A549 (cell line): ENCODE results near the gene GPR176. TPM values are rescaled to one million over a fixed set of nuclear protein-coding genes. Genes with fewer than 3 reads are reported as not detected.
A peak's percentile ranks its signal among the peaks of the same experiment; 100 is the strongest.

ENCODE experiments used
- ATAC-seq, 2 experiments: fragments of 200-7000 bp in 1 of 2; fragments of >200 bp in 1 of 2; cut with Nextera tagmentation in 1 of 2; cut with Tn5 transposase in 1 of 2; 3 replicates each; pipeline versions ENCODE4 v1.8.0 to v1.9.1; 2018 to 2020; ENCODE audit warnings: mild to moderate bottlenecking in 1 of 2, moderate library complexity in 1 of 2
- CTCF ChIA-PET: fragments of 300-600 bp; sonication (Branson Sonifier 250); formaldehyde crosslinking; extraction: SDS; loops from one replicate; lab custom pipeline; 2021; ENCODE audit warnings: antibody characterized with exemption, inconsistent platforms; lab: Yijun Ruan, JAX
- POLR2A ChIA-PET: fragments of 350-600 bp; formaldehyde crosslinking; extraction: SDS; loops from one replicate; lab custom pipeline; 2021; ENCODE audit warnings: antibody characterized with exemption, inconsistent platforms; lab: Yijun Ruan, JAX
- DNase-seq, 2 experiments: peaks; one replicate each; pipeline versions ENCODE4 v3.0.0 to v3.0.0-alpha.2; 2011 to 2016; ENCODE audit warnings: low read depth in 1 of 2, low spot score in 1 of 2
- FAIRE-seq: peaks from 2 replicates; lab custom pipeline; 2011; peaks lifted over from hg19 to GRCh38; lab: Jason Lieb, UNC
- H3K27ac ChIP-seq, 2 experiments: fragments of >200 bp; sonication (Bioruptor Twin); formaldehyde crosslinking; 3 replicates each; pipeline ENCODE4 v1.5.1; 2016 to 2017
- H3K4me1 ChIP-seq: fragments of >200 bp; sonication (Bioruptor Twin); formaldehyde crosslinking; 3 replicates; pipeline ENCODE4 v1.6.1; 2016
- H3K4me2 ChIP-seq: fragments of >200 bp; sonication (Bioruptor Twin); formaldehyde crosslinking; 3 replicates; pipeline ENCODE4 v1.6.1; 2016
- H3K4me3 ChIP-seq: fragments of >200 bp; sonication (Bioruptor Twin); formaldehyde crosslinking; 3 replicates; pipeline ENCODE4 v1.5.1; 2016
- H3K9me3 ChIP-seq: fragments of >200 bp; sonication (Bioruptor Twin); formaldehyde crosslinking; 3 replicates; pipeline ENCODE4 v1.6.1; 2016
- BHLHE40 ChIP-seq: IDR thresholded peaks from 2 replicates; pipeline ENCODE4 v1.6.1; 2012; ENCODE audit warnings: low read depth, low read length, inconsistent platforms
- CBX8 ChIP-seq: fragments of 200-600 bp; sonication (generic); IDR thresholded peaks from 2 replicates; pipeline ENCODE4 v1.6.1; 2016
- EHF ChIP-seq: fragments of 250-450 bp; sonication (Bioruptor Pico); IDR thresholded peaks from 2 replicates; pipeline ENCODE4 v1.5.0; 2020; ENCODE audit warnings: mild to moderate bottlenecking
- ESRRA ChIP-seq: fragments of 150-350 bp; IDR thresholded peaks from 2 replicates; pipeline ENCODE4 v1.6.1; 2014; ENCODE audit warnings: mild to moderate bottlenecking, low read length, borderline replicate concordance
- FOSL2 ChIP-seq, 2 experiments: fragments of 450-650 bp in 1 of 2; fragments of >200 bp in 1 of 2; sonication (Bioruptor Twin) in 1 of 2; formaldehyde crosslinking; IDR thresholded peaks; 2 replicates each; pipeline versions ENCODE4 v1.5.0 to v1.6.1; 2016 to 2020; ENCODE audit warnings: mild to moderate bottlenecking in 1 of 2, moderate library complexity in 1 of 2
- FOXS1 ChIP-seq: fragments of 250-450 bp; sonication (Bioruptor Pico); IDR thresholded peaks from 2 replicates; pipeline ENCODE4 v1.5.0; 2020; ENCODE audit warnings: mild to moderate bottlenecking, moderate library complexity
- HDAC2 ChIP-seq: fragments of 200-600 bp; sonication (generic); IDR thresholded peaks from 2 replicates; pipeline ENCODE4 v1.6.1; 2016
- HOXB13 ChIP-seq: fragments of 250-450 bp; sonication (Bioruptor Pico); IDR thresholded peaks from 2 replicates; pipeline ENCODE4 v1.5.0; 2020; ENCODE audit warnings: low read depth, mild to moderate bottlenecking, moderate library complexity
- HOXB5 ChIP-seq: fragments of 250-450 bp; sonication (Bioruptor Pico); IDR thresholded peaks from 2 replicates; pipeline ENCODE4 v1.5.0; 2020; ENCODE audit warnings: mild to moderate bottlenecking, moderate library complexity
- JUNB ChIP-seq: fragments of >200 bp; sonication (Bioruptor Twin); formaldehyde crosslinking; IDR thresholded peaks from 2 replicates; pipeline ENCODE4 v1.6.1; 2016
- KDM1A ChIP-seq: fragments of 200-600 bp; sonication (generic); IDR thresholded peaks from 2 replicates; pipeline ENCODE4 v1.6.1; 2016; ENCODE audit warnings: low read depth, mild to moderate bottlenecking
- MYC ChIP-seq: IDR thresholded peaks from 2 replicates; pipeline ENCODE4 v1.6.1; 2012; ENCODE audit warnings: mild to moderate bottlenecking, inconsistent platforms, low read length, improper control_type of control experiment, borderline replicate concordance
- NFE2L2 ChIP-seq: fragments of 150-350 bp; conservative IDR thresholded peaks from 2 replicates; pipeline ENCODE4 v1.6.1; 2014; ENCODE audit warnings: low read length
- NR3C1 ChIP-seq: fragments of >200 bp; sonication (Bioruptor Twin); formaldehyde crosslinking; IDR thresholded peaks from 3 replicates; pipeline ENCODE4 v1.6.1; 2017
- PHF8 ChIP-seq: fragments of 200-600 bp; sonication (generic); IDR thresholded peaks from 2 replicates; pipeline ENCODE4 v1.6.1; 2016; ENCODE audit warnings: low read depth, mild to moderate bottlenecking, antibody characterized with exemption, moderate library complexity, borderline replicate concordance
- RAD21 ChIP-seq, 2 experiments: fragments of >200 bp in 1 of 2; sonication (Bioruptor Twin) in 1 of 2; formaldehyde crosslinking in 1 of 2; IDR thresholded peaks in 1 of 2; conservative IDR thresholded peaks in 1 of 2; 2 replicates in 1 of 2; 3 replicates in 1 of 2; pipeline ENCODE4 v1.6.1; 2012 to 2018; ENCODE audit warnings: inconsistent platforms in 1 of 2
- RARB ChIP-seq: fragments of 250-450 bp; sonication (Bioruptor Pico); IDR thresholded peaks from 2 replicates; pipeline ENCODE4 v1.8.0; 2021; ENCODE audit warnings: mild to moderate bottlenecking, moderate library complexity
- RNF2 ChIP-seq: fragments of 200-600 bp; sonication (generic); IDR thresholded peaks from 2 replicates; pipeline ENCODE4 v1.6.1; 2016; ENCODE audit warnings: low read depth, mild to moderate bottlenecking, antibody characterized with exemption, moderate library complexity, borderline replicate concordance
- SMC3 ChIP-seq: fragments of >200 bp; sonication (Bioruptor Twin); formaldehyde crosslinking; IDR thresholded peaks from 3 replicates; pipeline ENCODE4 v1.6.1; 2018; ENCODE audit warnings: inconsistent platforms
- SREBF2 ChIP-seq: fragments of 450-650 bp; IDR thresholded peaks from 2 replicates; pipeline ENCODE4 v1.6.1; 2014; ENCODE audit warnings: mild to moderate bottlenecking, moderate library complexity
- TP53 ChIP-seq: fragments of 250-450 bp; sonication (Bioruptor Pico); IDR thresholded peaks from 2 replicates; pipeline ENCODE4 v1.5.0; 2021; ENCODE audit warnings: mild to moderate bottlenecking, moderate library complexity
- ZC3H11A ChIP-seq: fragments of 450-650 bp; IDR thresholded peaks from 2 replicates; pipeline ENCODE4 v1.6.1; 2014; ENCODE audit warnings: antibody characterized with exemption, mild to moderate bottlenecking
- ZNF302 ChIP-seq: fragments of 250-450 bp; sonication (Bioruptor Pico); IDR thresholded peaks from 2 replicates; pipeline ENCODE4 v1.9.0; 2021; ENCODE audit warnings: inconsistent platforms, mild to moderate bottlenecking, moderate library complexity
- WGBS: methylation state at CpG from one replicate; pipeline ENCODE4 v1.1.6; 2017; ENCODE audit errors: missing lambda C conversion rate; 5-methylcytosine and 5-hydroxymethylcytosine counted together
- polyA plus RNA-seq, 4 experiments: library from polyadenylated mRNA; depleted of rRNA in 3 of 4; stranded (reverse); fragments of >200 nt; fragmentation: RNase III in 1 of 4; extraction: RNeasy Plus Mini Kit Qiagen cat#74134 plus additional on column Dnase treatment in 1 of 4; gene quantifications; 2 replicates in 3 of 4; 3 replicates in 1 of 4; pipeline ENCODE4 v1.2.3, GENCODE V29; 2011 to 2017
- TF ChIP-seq, protein P1 (sequence below): IDR thresholded peaks from 2 replicates; pipeline ENCODE4 v1.6.1; 2012
- TF ChIP-seq, protein P2 (sequence below): fragments of >200 bp; sonication (Bioruptor Twin); formaldehyde crosslinking; IDR thresholded peaks from 2 replicates; pipeline ENCODE4 v1.6.1; 2016
- TF ChIP-seq, protein P3 (sequence below): fragments of >200 bp; sonication (Bioruptor Twin); formaldehyde crosslinking; IDR thresholded peaks from 3 replicates; pipeline ENCODE4 v1.5.1; 2016
- TF ChIP-seq, protein P4 (sequence below): IDR thresholded peaks from 2 replicates; pipeline ENCODE4 v1.6.1; 2012
- TF ChIP-seq, protein P5 (sequence below): fragments of 200-600 bp; sonication (generic); IDR thresholded peaks from 2 replicates; pipeline ENCODE4 v1.6.1; 2016; ENCODE audit warnings: antibody characterized with exemption, mild to moderate bottlenecking, moderate library complexity

GPR176 gene
- polyA plus RNA-seq, 2 of the 4 experiments (the other 2 are of a cell fraction), result 1.5 to 8.1 TPM

DNA sequence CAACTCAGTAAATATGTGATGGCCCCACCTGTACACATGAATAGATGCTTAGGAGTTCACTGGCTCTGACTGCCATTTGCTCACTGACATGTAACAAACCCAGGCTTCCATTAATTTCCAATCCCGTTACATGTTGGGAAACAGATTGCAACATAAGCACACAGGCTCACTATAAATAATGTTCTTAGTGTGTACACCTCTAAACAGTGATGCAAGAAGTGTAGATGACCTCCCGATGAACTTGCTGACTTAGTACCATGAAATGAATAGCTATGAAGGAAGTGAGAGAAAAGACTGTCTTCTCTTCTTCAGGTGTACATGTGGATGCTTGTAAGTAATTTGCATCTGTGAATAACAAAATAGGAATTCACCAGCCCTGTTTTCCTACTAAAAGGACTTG, 116.0 kb downstream of the GPR176 start:
- no peak for FAIRE-seq
- no peaks in the 10 kb centered on the region for H3K4me1 ChIP-seq
- ChIA-PET POLR2A (no interaction called here), CTCF (interaction anchor here (1.0 kb wide), 1 partner anchor 15 kb away, joined by 3 read pairs; no protein-coding TSS in a partner anchor)
- H3K4me2 ChIP-seq, result no peak overlapping the region
- no peak for ATAC-seq
- no peak overlapping the region for H3K27ac ChIP-seq
- no peak overlapping the region for H3K4me3 ChIP-seq
- TF ChIP-seq CBX8 (no peak), JUNB (no peak)
- TF ChIP-seq, all 56 proteins: peak for 0
- WGBS, result 47% methylated on average over 2 of the region's 2 CpGs
- no peaks in the 10 kb centered on the region for H3K9me3 ChIP-seq
- DNase-seq, result peak in 1 of 2 experiments; percentile 10

DNA sequence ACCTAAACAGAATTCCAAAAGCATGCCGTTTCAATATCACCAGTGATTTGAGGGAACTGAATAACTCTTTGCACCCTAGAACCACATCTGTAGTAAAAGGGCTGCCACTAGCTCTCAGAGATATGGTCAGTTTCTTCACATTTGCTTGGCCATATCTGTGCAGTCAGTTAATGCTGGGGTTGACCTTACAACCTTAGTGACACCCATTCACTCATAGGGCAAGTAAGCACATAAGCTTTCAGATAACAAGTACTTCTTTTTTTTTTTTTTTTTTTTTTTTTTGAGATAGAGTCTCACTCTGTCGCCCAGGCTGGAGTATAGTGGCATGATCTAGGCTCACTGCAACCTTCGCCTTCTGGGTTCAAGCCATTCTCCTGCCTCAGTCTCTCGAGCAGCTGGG, 117.0 kb downstream of the GPR176 start:
- H3K9me3 ChIP-seq, result no peaks in the 10 kb centered on the region
- no peak for TF ChIP-seq FOXS1 (CRISPR knock-in tag)
- no peak for TF ChIP-seq ZNF302 (CRISPR knock-in tag)
- no peak for TF ChIP-seq CBX8
- no peak for TF ChIP-seq RAD21 (conservative IDR thresholded peaks at IDR 0.05 in 1 of 2, IDR thresholded peaks at IDR 0.05 in 1 of 2)
- TF ChIP-seq KDM1A, result no peak
- TF ChIP-seq MYC, result no peak
- TF ChIP-seq RARB (CRISPR knock-in tag), result no peak
- TF ChIP-seq, protein P1, sequence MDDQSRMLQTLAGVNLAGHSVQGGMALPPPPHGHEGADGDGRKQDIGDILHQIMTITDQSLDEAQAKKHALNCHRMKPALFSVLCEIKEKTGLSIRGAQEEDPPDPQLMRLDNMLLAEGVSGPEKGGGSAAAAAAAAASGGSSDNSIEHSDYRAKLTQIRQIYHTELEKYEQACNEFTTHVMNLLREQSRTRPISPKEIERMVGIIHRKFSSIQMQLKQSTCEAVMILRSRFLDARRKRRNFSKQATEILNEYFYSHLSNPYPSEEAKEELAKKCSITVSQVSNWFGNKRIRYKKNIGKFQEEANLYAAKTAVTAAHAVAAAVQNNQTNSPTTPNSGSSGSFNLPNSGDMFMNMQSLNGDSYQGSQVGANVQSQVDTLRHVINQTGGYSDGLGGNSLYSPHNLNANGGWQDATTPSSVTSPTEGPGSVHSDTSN, result no peak
- TF ChIP-seq EHF, result no peak
- TF ChIP-seq, protein P2, sequence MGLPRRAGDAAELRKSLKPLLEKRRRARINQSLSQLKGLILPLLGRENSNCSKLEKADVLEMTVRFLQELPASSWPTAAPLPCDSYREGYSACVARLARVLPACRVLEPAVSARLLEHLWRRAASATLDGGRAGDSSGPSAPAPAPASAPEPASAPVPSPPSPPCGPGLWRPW, result no peak
- TF ChIP-seq ZC3H11A, result no peak
- no peak for TF ChIP-seq NR3C1
- TF ChIP-seq BHLHE40, result no peak
- no peak for TF ChIP-seq RNF2
- TF ChIP-seq HDAC2, result no peak
- no peak for TF ChIP-seq HOXB13 (CRISPR knock-in tag)
- no peak for TF ChIP-seq SREBF2
- TF ChIP-seq, all 56 proteins: peak for 0
- Histone ChIP-seq H3K27ac (no peak overlapping the region), H3K4me3 (no peak overlapping the region), H3K4me2 (no peak overlapping the region), H3K4me1 (no peaks in the 10 kb centered on the region)
- POLR2A ChIA-PET, result no interaction called here
- WGBS, result 73% methylated on average over 4 of the region's 4 CpGs
- CTCF ChIA-PET, result interaction anchor here (0.7 to 1.1 kb wide), 4 partner anchors 14 to 312 kb away, joined by 3 to 4 read pairs (median 4); no protein-coding TSS in a partner anchor
- ATAC-seq (no peak), FAIRE-seq (no peak), DNase-seq (no peak)

DNA sequence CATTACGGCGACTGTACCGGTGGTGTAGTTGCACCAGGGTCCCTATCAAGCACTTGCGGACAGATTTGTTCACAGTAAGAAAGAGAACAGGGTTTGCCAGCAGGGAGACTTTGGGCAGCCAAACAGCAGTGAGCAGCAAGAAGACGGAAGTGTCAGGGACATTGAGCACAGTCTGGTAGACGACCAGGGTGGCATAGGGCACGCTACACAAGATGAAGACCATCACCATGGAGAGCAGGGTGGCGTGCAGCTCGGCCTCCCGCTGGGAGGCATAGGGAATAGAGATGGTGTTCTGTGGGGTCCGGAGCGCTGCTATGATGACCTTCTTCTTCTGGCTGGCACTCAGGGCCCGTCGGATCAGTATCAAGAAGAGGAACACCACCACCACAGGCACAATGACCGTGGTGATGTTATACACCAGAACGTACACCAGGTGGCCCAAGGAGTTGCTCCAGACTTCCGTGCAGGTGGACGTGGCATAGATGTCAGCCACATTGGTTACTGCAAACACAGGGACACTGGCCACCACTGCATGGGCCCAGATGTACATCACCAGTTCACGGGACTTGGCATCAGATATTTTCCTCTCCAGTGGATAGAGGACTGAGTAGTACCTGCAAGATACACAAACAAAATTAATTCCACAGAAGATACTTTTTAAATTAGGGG, 118.3 kb downstream of the GPR176 start:
- peak; percentile 31 to 48 for DNase-seq
- H3K9me3 ChIP-seq, result no peaks in the 10 kb centered on the region
- ChIA-PET POLR2A (no interaction called here), CTCF (interaction anchor here (1.0 to 1.1 kb wide), 3 partner anchors 54 to 106 kb away, joined by 3 to 4 read pairs (median 3); no protein-coding TSS in a partner anchor)
- 57% methylated on average over 14 of the region's 19 CpGs for WGBS
- no peaks in the 10 kb centered on the region for H3K4me1 ChIP-seq
- ATAC-seq, result peak; percentile 77 to 87; a peak in 5 of 6 replicates
- no peak overlapping the region for H3K27ac ChIP-seq
- no peak for FAIRE-seq
- no peak overlapping the region for H3K4me3 ChIP-seq
- H3K4me2 ChIP-seq, result no peak overlapping the region
- TF ChIP-seq ESRRA, result no peak
- no peak for TF ChIP-seq PHF8
- TF ChIP-seq HOXB5 (CRISPR knock-in tag), result no peak
- TF ChIP-seq RAD21 (conservative IDR thresholded peaks at IDR 0.05 in 1 of 2, IDR thresholded peaks at IDR 0.05 in 1 of 2), result peak; percentile 39 to 50; a peak in 4 of 5 replicates
- TF ChIP-seq SMC3, result peak; percentile 51
- TF ChIP-seq FOSL2 (IDR thresholded peaks at IDR 0.05), result no peak
- TF ChIP-seq FOSL2 (CRISPR knock-in tag; IDR thresholded peaks at IDR 0.05), result no peak
- TF ChIP-seq, protein P3, sequence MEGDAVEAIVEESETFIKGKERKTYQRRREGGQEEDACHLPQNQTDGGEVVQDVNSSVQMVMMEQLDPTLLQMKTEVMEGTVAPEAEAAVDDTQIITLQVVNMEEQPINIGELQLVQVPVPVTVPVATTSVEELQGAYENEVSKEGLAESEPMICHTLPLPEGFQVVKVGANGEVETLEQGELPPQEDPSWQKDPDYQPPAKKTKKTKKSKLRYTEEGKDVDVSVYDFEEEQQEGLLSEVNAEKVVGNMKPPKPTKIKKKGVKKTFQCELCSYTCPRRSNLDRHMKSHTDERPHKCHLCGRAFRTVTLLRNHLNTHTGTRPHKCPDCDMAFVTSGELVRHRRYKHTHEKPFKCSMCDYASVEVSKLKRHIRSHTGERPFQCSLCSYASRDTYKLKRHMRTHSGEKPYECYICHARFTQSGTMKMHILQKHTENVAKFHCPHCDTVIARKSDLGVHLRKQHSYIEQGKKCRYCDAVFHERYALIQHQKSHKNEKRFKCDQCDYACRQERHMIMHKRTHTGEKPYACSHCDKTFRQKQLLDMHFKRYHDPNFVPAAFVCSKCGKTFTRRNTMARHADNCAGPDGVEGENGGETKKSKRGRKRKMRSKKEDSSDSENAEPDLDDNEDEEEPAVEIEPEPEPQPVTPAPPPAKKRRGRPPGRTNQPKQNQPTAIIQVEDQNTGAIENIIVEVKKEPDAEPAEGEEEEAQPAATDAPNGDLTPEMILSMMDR, result peak; percentile 29; the same call in 1 of the 3 replicates
- TF ChIP-seq TP53 (CRISPR knock-in tag), result no peak
- TF ChIP-seq, protein P4, sequence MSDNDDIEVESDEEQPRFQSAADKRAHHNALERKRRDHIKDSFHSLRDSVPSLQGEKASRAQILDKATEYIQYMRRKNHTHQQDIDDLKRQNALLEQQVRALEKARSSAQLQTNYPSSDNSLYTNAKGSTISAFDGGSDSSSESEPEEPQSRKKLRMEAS, result no peak
- no peak for TF ChIP-seq NFE2L2
- TF ChIP-seq, protein P5, sequence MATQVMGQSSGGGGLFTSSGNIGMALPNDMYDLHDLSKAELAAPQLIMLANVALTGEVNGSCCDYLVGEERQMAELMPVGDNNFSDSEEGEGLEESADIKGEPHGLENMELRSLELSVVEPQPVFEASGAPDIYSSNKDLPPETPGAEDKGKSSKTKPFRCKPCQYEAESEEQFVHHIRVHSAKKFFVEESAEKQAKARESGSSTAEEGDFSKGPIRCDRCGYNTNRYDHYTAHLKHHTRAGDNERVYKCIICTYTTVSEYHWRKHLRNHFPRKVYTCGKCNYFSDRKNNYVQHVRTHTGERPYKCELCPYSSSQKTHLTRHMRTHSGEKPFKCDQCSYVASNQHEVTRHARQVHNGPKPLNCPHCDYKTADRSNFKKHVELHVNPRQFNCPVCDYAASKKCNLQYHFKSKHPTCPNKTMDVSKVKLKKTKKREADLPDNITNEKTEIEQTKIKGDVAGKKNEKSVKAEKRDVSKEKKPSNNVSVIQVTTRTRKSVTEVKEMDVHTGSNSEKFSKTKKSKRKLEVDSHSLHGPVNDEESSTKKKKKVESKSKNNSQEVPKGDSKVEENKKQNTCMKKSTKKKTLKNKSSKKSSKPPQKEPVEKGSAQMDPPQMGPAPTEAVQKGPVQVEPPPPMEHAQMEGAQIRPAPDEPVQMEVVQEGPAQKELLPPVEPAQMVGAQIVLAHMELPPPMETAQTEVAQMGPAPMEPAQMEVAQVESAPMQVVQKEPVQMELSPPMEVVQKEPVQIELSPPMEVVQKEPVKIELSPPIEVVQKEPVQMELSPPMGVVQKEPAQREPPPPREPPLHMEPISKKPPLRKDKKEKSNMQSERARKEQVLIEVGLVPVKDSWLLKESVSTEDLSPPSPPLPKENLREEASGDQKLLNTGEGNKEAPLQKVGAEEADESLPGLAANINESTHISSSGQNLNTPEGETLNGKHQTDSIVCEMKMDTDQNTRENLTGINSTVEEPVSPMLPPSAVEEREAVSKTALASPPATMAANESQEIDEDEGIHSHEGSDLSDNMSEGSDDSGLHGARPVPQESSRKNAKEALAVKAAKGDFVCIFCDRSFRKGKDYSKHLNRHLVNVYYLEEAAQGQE, result no peak
- TF ChIP-seq KDM1A, result no peak
